ENCODE results near the gene MTARC2.

GRCh38 chr1:220761688-220762427, 13.7 kb downstream of the MTARC2 start:
- TF ChIP-seq YY1 (IDR thresholded peaks at IDR 0.05; ENCODE audit: low read depth), result no peak
- no peak for TF ChIP-seq EZH2phosphoT487 (IDR thresholded peaks at IDR 0.05; ENCODE audit: borderline replicate concordance, low read depth)
- TF ChIP-seq GABPA (IDR thresholded peaks at IDR 0.05; ENCODE audit: low read depth), result no peak
